ENCODE measurements around the gene DEF6. TPM values are rescaled to one million over a fixed set of nuclear protein-coding genes. Genes with fewer than 3 reads are reported as not detected.

DEF6 gene
- total and polyA plus RNA-seq, 2 experiments from 2014 or later, result 5.1 to 7.2 TPM

GRCh38 chr6:35312076-35312800 is 14.6 kb downstream of the DEF6 start (continued):
- TF ChIP-seq REST (IDR thresholded peaks at IDR 0.05; ENCODE audit: unreplicated experiment), result no peak
- TF ChIP-seq, protein P1, sequence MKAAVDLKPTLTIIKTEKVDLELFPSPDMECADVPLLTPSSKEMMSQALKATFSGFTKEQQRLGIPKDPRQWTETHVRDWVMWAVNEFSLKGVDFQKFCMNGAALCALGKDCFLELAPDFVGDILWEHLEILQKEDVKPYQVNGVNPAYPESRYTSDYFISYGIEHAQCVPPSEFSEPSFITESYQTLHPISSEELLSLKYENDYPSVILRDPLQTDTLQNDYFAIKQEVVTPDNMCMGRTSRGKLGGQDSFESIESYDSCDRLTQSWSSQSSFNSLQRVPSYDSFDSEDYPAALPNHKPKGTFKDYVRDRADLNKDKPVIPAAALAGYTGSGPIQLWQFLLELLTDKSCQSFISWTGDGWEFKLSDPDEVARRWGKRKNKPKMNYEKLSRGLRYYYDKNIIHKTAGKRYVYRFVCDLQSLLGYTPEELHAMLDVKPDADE (IDR thresholded peaks at IDR 0.05), result no peak

DNA sequence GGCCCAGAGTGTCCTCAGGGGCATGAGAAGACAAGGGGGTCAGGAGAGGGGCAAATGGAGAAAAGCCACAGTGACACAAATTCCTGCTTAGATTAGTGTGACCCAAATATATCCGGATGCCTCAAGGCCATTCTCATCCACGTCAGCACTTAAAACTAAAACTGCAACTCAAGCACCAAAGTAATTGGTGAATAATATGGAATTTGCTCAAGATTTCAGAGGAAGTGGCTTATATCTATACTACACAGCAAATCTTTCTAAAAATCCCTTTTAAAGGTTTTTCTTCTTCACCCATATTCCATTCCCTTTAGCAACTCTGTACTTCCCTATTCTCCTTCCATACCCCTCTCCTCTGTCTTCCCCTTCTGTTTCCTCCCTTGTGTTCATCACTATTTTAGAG is 15.2 kb downstream of the DEF6 start:
- H3K4me3 Mint-ChIP-seq, result no peak overlapping the region

More for the DNA sequence above, 15.2 kb downstream of the DEF6 start:
- Histone ChIP-seq H3F3A (replicated peaks; ENCODE audit: low read depth) (0 out of 2 replicates have a peak, but pooled peaks cover under 1% of the 10 kb centered on the region), H4K20me1 (replicated peaks; ENCODE audit: insufficient read depth) (no peaks in the 10 kb centered on the region), H3K36me3 (ENCODE audit: insufficient read depth) (no peaks in the 10 kb centered on the region), H3K27me3 (ENCODE audit: insufficient read depth) (peaks cover 20% of the 10 kb centered on the region), H3K27ac (ENCODE audit: low read depth) (no peak overlapping the region), H3K79me2 (replicated peaks; ENCODE audit: insufficient read depth) (no peaks in the 10 kb centered on the region), H3K4me1 (ENCODE audit: insufficient read depth) (peaks cover 6% of the 10 kb centered on the region; the same call in 1 of the 2 replicates), H2AFZ (no peak overlapping the region), H3K4me3 (no peak overlapping the region), H3K9me2 (ENCODE audit: insufficient read depth) (no peaks in the 10 kb centered on the region), H3K4me2 (no peak overlapping the region)
- ATAC-seq, result no peak
- Mint-ChIP-seq H3K36me3 (ENCODE audit: low read depth) (no peaks in the 10 kb centered on the region; the same call in 2 of the 3 replicates), H3K27ac (no peak overlapping the region), H3K27me3 (ENCODE audit: insufficient read depth, low read depth, poor library complexity) (peaks cover 19% of the 10 kb centered on the region), H3K9me3 (no peaks in the 10 kb centered on the region), H3K4me1 (peaks cover 5% of the 10 kb centered on the region)
- TF ChIP-seq EZH2 (IDR thresholded peaks at IDR 0.05; ENCODE audit: low read depth, unreplicated experiment) (no peak), CREB1 (CRISPR knock-in tag; IDR thresholded peaks at IDR 0.05; ENCODE audit: low read depth) (no peak), JUNB (IDR thresholded peaks at IDR 0.05; ENCODE audit: unreplicated experiment) (no peak), CTCF (conservative IDR thresholded peaks at IDR 0.05; ENCODE audit: low read depth in 2 of 2) (no peak), POLR2AphosphoS5 (IDR thresholded peaks at IDR 0.05; ENCODE audit: low read depth) (no peak), NANOG (IDR thresholded peaks at IDR 0.05; ENCODE audit: borderline replicate concordance) (no peak)
- DNase-seq (ENCODE audit: low spot score), result no peak

All from GM23338 (cell line).